Measurements from ENCODE around the gene DNAH2.

DNA sequence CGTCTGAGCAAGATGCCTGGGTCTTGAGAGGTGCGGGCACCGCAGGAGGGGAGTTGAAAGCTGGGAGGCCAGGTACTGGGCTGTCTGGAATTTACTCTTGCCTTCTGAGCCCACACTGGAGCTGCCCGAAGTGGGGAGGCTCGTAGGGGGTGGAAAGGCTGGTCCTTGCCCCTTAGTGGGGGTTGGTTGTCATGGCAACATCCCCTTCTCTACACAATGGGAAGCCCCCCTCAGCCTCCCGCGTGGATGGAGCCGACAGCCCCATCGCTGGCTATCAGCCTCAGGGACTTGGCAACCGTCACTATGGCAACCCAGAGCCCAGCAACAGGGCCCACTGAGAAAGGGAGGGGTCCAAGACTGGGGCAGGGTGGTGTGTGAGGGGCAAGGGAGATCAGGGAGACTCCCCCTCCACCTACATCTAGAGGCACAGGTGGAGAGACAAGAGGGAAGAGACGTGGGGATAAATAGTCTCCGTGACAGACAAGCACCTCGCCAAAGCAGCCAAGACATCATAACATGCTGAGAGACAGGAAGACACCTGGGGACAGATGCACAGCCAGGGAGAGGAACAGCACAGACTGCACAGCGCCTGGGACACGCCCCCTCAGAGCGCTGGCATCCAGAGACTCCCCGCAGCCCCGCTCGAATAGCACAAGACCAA is 5.3 kb upstream of the DNAH2 start:
- TF ChIP-seq CTCF (IDR thresholded peaks at IDR 0.05; ENCODE audit: low read length) (no peak), EZH2 (IDR thresholded peaks at IDR 0.05; ENCODE audit: borderline replicate concordance, low read length) (no peak)
